Measurements from ENCODE around the gene RDX.

DNA sequence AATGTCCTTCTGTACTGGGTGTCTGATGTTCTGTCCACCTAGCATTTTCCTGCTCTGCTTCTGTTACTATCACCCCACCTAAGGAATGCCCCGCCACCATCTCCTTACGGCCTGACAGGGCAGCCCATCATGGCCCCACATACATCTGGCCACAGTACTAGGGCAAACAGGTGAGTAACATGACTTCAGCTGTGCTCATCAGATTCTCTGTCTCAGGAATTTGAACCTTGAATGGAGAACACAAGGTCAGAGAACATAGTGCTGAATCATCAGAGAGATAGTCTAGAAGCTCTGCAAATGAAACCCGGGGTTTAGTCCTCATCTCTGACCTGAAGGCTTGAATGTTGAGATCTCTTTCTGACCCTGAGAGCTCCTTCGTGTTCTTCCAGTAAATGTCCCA is 170.8 kb downstream of the RDX start:
- no peak for TF ChIP-seq CREM (CRISPR knock-in tag; IDR thresholded peaks at IDR 0.05)
- no peak for TF ChIP-seq SP1 (CRISPR knock-in tag; conservative IDR thresholded peaks at IDR 0.05)
- no peak for TF ChIP-seq ZNF232 (CRISPR knock-in tag; IDR thresholded peaks at IDR 0.05)
